Calu3 (cell line): ENCODE data around the gene CD300LD. TPM values are rescaled to one million over a fixed set of nuclear protein-coding genes. Genes with fewer than 3 reads are reported as not detected.

ENCODE experiments used
- BruUV-seq: library from RNA; stranded (reverse); fragments of 400-500 nt; replicated peaks from 2 replicates; lab custom pipeline; 2021; lab: Mats Ljungman, UMichigan
- CTCF ChIA-PET: fragments of 300-600 bp; sonication (Branson Sonifier 250); formaldehyde crosslinking; loops from one replicate; lab custom pipeline; 2022; ENCODE audit warnings: antibody characterized with exemption; lab: Charles Lee
- DNase-seq: peaks from one replicate; pipeline ENCODE4 v3.0.0; 2022
- H3K27ac Mint-ChIP-seq: one replicate; pipeline ENCODE4 v1.8.0; 2022; ENCODE audit warnings: mixed read lengths; ENCODE audit not compliant: unreplicated experiment
- H3K27me3 Mint-ChIP-seq: one replicate; pipeline ENCODE4 v1.8.0; 2022; ENCODE audit warnings: mixed read lengths; ENCODE audit not compliant: unreplicated experiment
- H3K36me3 Mint-ChIP-seq: one replicate; pipeline ENCODE4 v1.8.0; 2022; ENCODE audit warnings: mild to moderate bottlenecking, moderate library complexity, mixed read lengths; ENCODE audit not compliant: insufficient read depth, unreplicated experiment
- H3K4me1 Mint-ChIP-seq: one replicate; pipeline ENCODE4 v1.8.0; 2022; ENCODE audit warnings: mild to moderate bottlenecking, low read depth, mixed read lengths; ENCODE audit not compliant: unreplicated experiment
- H3K4me3 Mint-ChIP-seq: one replicate; pipeline ENCODE4 v1.8.0; 2022; ENCODE audit warnings: mild to moderate bottlenecking, low read depth, moderate library complexity, mixed read lengths; ENCODE audit not compliant: unreplicated experiment
- H3K9me3 Mint-ChIP-seq: one replicate; pipeline ENCODE4 v1.8.0; 2022; ENCODE audit warnings: low read depth, mixed read lengths; ENCODE audit not compliant: unreplicated experiment
- intact Hi-C: fragments of 100-400 bp; cut with micrococcal nuclease; formaldehyde crosslinking; loops from one replicate; pipeline ENCODE4 v1.10.0; 2022; ENCODE audit not compliant: unreplicated experiment
- total RNA-seq: library from RNA; stranded (reverse); gene quantifications from 2 replicates; pipeline ENCODE4 v1.2.3, GENCODE V29; 2022
- TF ChIP-seq, protein P1 (sequence below): fragments of 200-600 bp; IDR thresholded peaks from one replicate; pipeline ENCODE4 v1.8.0; 2022; ENCODE audit warnings: antibody characterized with exemption; ENCODE audit not compliant: unreplicated experiment

The CD300LD gene
- total RNA-seq, 1 experiment from 2014 or later, result not detected

DNA sequence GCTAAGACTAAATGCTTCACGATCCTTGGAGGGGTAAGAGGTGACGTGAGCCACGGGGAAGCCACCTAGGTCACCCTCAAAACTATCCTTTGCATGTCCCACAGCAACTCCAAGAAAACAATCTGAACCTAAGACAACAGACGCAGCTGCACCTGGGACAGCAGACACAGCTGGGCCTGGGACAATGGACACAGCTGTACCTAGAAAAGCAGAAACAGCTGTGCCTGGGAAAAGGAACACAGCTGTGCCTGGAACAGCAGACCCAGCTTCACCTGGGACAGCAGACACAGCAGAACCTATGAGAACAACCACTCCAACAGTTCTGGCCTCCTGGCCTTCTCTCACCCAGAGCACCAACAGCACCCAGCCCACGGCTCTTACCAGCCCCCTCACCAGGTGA, 11.7 kb upstream of the CD300LD start:
- no peak for DNase-seq
- H3K9me3 Mint-ChIP-seq, result no peaks in the 10 kb centered on the region
- intact Hi-C loops, result no loop called here
- no peak overlapping the region for H3K4me3 Mint-ChIP-seq
- CTCF ChIA-PET, result no interaction called here
- H3K27ac Mint-ChIP-seq, result no peak overlapping the region
- TF ChIP-seq, protein P1, sequence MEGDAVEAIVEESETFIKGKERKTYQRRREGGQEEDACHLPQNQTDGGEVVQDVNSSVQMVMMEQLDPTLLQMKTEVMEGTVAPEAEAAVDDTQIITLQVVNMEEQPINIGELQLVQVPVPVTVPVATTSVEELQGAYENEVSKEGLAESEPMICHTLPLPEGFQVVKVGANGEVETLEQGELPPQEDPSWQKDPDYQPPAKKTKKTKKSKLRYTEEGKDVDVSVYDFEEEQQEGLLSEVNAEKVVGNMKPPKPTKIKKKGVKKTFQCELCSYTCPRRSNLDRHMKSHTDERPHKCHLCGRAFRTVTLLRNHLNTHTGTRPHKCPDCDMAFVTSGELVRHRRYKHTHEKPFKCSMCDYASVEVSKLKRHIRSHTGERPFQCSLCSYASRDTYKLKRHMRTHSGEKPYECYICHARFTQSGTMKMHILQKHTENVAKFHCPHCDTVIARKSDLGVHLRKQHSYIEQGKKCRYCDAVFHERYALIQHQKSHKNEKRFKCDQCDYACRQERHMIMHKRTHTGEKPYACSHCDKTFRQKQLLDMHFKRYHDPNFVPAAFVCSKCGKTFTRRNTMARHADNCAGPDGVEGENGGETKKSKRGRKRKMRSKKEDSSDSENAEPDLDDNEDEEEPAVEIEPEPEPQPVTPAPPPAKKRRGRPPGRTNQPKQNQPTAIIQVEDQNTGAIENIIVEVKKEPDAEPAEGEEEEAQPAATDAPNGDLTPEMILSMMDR, result no peak
- no peaks in the 10 kb centered on the region for H3K36me3 Mint-ChIP-seq
- peaks cover 53% of the 10 kb centered on the region for H3K27me3 Mint-ChIP-seq
- H3K4me1 Mint-ChIP-seq, result no peaks in the 10 kb centered on the region
- BruUV-seq, result no TSS peak

GRCh38 chr17:74603037-74603635, 11.1 kb upstream of the CD300LD start:
- CTCF ChIA-PET, result no interaction called here
- TF ChIP-seq, protein P1, result no peak
- no TSS peak for BruUV-seq
- Mint-ChIP-seq H3K36me3 (no peaks in the 10 kb centered on the region), H3K4me1 (no peaks in the 10 kb centered on the region), H3K27ac (no peak overlapping the region), H3K4me3 (no peak overlapping the region), H3K27me3 (peaks cover 60% of the 10 kb centered on the region), H3K9me3 (no peaks in the 10 kb centered on the region)
- DNase-seq, result no peak
- intact Hi-C loops, result no loop called here

DNA sequence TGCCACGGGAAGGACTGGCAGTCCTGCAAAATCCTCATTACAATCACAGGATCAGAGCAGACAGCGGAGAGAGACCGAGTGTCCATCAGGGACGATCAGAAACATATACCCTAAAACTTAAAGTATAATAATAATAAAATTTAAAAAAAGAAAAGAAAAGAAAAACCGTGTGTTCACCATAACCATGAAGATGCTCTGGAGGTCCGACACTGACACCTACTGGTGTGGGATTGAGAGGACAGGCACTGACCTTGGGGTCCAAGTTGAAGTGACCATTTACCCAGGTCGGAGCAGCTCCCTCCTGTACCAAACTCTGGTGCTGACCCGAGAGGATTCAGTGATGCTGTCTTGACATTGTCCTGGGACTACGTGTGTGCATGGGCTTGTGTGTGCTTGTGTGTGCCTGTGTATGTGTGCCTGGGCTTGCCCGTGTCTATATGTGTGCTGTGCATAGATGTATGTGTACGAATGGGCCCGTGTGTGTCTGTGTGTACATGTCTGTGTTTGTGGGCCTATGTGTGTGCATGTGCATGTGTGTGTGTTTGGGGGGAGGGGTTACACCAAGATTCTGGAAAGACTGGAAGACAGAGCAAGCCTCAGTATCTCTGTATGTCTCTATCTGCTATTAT, 10.0 kb upstream of the CD300LD start:
- intact Hi-C loops, result no loop called here
- H3K27ac Mint-ChIP-seq, result no peak overlapping the region
- H3K27me3 Mint-ChIP-seq, result peaks cover 70% of the 10 kb centered on the region
- CTCF ChIA-PET, result no interaction called here
- peak; percentile 66 for DNase-seq
- no peaks in the 10 kb centered on the region for H3K36me3 Mint-ChIP-seq
- no peak overlapping the region for H3K4me3 Mint-ChIP-seq
- no peaks in the 10 kb centered on the region for H3K4me1 Mint-ChIP-seq
- no peaks in the 10 kb centered on the region for H3K9me3 Mint-ChIP-seq
- TF ChIP-seq, protein P1, result peak; percentile 78
- BruUV-seq, result no TSS peak

DNA sequence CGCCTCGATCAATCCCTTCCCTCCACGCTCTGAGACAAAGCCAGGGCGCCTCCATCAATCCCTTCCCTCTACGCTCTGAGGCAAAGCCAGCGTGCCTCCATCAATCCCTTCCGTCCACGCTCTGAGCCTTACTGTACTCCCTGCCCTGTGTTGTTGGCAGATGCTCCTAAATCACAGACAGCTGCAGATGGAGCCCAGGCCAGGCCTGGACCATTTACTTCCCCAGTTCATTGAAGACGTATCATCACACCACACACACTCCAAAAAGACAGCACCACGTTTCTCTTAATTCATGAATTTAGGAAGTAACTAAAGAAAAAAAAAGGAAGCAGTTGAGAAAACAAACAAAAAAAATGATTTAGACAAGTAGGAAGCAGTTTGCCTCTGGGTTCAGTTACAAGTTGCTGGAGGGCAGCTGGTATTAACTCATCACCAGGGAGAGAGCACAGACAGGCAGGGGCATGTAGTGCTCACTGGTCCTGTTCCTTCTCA, 7.4 kb upstream of the CD300LD start:
- CTCF ChIA-PET, result no interaction called here
- intact Hi-C loops, result no loop called here
- TF ChIP-seq, protein P1, result no peak
- H3K36me3 Mint-ChIP-seq, result no peaks in the 10 kb centered on the region
- no peak for DNase-seq
- no TSS peak for BruUV-seq
- no peaks in the 10 kb centered on the region for H3K4me1 Mint-ChIP-seq
- H3K4me3 Mint-ChIP-seq, result no peak overlapping the region
- H3K27ac Mint-ChIP-seq, result no peak overlapping the region
- H3K9me3 Mint-ChIP-seq, result no peaks in the 10 kb centered on the region
- peaks cover 95% of the 10 kb centered on the region for H3K27me3 Mint-ChIP-seq
